HepG2 (cell line): Measurements from ENCODE around the gene MADD. TPM values are rescaled to one million over a fixed set of nuclear protein-coding genes. Genes with fewer than 3 reads are reported as not detected.
A peak's percentile ranks its signal among the peaks of the same experiment; 100 is the strongest.

Source experiments
- ASH2L ChIP-seq: fragments of 300-600, 200-600 bp; sonication (generic); IDR thresholded peaks from 2 replicates; pipeline ENCODE4 v1.7.0; 2017; ENCODE audit warnings: low read depth, mild to moderate bottlenecking, moderate library complexity, mixed read lengths, low read length; ENCODE audit not compliant: insufficient read length
- ATM ChIP-seq: fragments of 450-650 bp; IDR thresholded peaks from 2 replicates; pipeline ENCODE4 v1.7.1; 2017; ENCODE audit warnings: mild to moderate bottlenecking, borderline replicate concordance
- FOXM1 ChIP-seq: sonication (generic); formaldehyde crosslinking; IDR thresholded peaks from 2 replicates; pipeline ENCODE4 v1.5.0; 2020; ENCODE audit warnings: missing genetic modification reagents
- RCOR2 ChIP-seq: IDR thresholded peaks from 2 replicates; pipeline ENCODE4 v1.6.1; 2016; ENCODE audit warnings: missing biosample characterization, missing genetic modification reagents
- THYN1 ChIP-seq: sonication (generic); formaldehyde crosslinking; IDR thresholded peaks from 2 replicates; pipeline ENCODE4 v1.8.1; 2023; ENCODE audit warnings: low read depth, mild to moderate bottlenecking, moderate library complexity, missing genetic modification reagents, borderline replicate concordance
- ZIK1 ChIP-seq: sonication (generic); formaldehyde crosslinking; IDR thresholded peaks from 2 replicates; pipeline ENCODE4 v1.5.0; 2020; ENCODE audit warnings: mild to moderate bottlenecking, low read depth, missing genetic modification reagents, borderline replicate concordance
- ZNF552 ChIP-seq: sonication (generic); formaldehyde crosslinking; IDR thresholded peaks from 2 replicates; pipeline ENCODE4 v1.9.0; 2022; ENCODE audit warnings: missing genetic modification reagents, mild to moderate bottlenecking, borderline replicate concordance
- polyA plus RNA-seq, 8 experiments: library from polyadenylated mRNA; depleted of rRNA in 3 of 8; stranded (reverse) in 7 of 8; unstranded in 1 of 8; fragments of >200 nt; fragmentation: Illumina TruSeq in 4 of 8; extraction: Trizol in 4 of 8; gene quantifications; 2 replicates each; pipeline versions ENCODE4 v1.2.1 to v1.2.3, GENCODE V29; 2011 to 2016; ENCODE audit warnings: low read depth in 4 of 8, missing spikeins in 1 of 8, mixed read lengths in 1 of 8; ENCODE audit not compliant: insufficient read depth in 1 of 8
- total RNA-seq, 5 experiments: library from RNA; depleted of rRNA; stranded (reverse); fragments of >200 nt; fragmentation: Illumina TruSeq; extraction: Trizol; gene quantifications; 2 replicates each; pipeline ENCODE4 v1.2.3, GENCODE V29; 2016; ENCODE audit warnings: low read depth in 1 of 5
- TF ChIP-seq, protein P1 (sequence below): conservative IDR thresholded peaks from 2 replicates; pipeline ENCODE4 v1.6.1; 2018; ENCODE audit warnings: missing genetic modification reagents
- TF ChIP-seq, protein P2 (sequence below): sonication (generic); formaldehyde crosslinking; IDR thresholded peaks from 2 replicates; pipeline ENCODE4 v1.9.0; 2022; ENCODE audit warnings: missing genetic modification reagents, mild to moderate bottlenecking, borderline replicate concordance
- TF ChIP-seq, protein P3 (sequence below): sonication (generic); formaldehyde crosslinking; IDR thresholded peaks from 2 replicates; pipeline ENCODE4 v1.4.0; 2020; ENCODE audit warnings: mild to moderate bottlenecking, missing genetic modification reagents
- TF ChIP-seq, protein P4 (sequence below): sonication (generic); formaldehyde crosslinking; IDR thresholded peaks from 2 replicates; pipeline ENCODE4 v1.5.1; 2020; ENCODE audit warnings: mild to moderate bottlenecking, moderate library complexity, missing genetic modification reagents

MADD gene
- total and polyA plus RNA-seq, 2 of the 13 experiments (the other 11 are each of a cell fraction or from before 2014, with no cell fraction given): 18.0 to 29.2 TPM

DNA sequence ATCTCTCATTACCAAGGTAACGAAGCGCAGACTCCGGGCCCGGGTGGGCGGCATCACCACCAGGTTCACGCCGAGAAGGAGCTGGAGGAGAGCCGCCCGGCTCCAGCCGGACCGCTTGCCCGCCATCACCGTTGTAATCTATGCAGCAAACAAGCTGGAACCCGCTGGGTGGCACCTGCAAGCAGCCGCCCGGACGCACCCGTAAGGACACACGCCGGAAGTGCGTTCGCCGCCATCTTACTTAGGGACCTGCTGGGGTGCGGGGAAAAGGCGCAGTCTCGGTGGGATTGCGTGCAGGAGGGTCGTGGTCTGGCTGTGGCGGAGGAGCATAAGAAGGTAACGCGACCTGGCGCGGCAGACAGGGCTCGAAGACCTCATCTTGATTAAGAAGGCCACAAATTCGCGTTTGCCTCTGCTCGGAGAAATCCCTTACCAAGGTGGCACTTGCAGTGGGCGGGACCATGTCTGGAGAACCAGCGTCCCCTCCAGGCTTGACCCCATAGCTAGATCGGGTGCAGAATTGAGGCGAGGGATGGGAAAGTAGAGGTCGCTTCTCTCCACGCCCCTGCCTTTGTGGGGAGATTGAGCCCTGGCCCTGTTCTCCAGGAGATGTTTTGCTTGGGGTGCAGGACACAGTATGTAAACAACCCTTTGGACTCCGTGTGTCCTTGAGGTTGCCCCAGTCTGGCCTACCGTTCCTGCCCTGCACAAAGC, 21.1 kb upstream of the MADD start, which contains the start of gene ACP2 (continued):
- TF ChIP-seq ZNF552 (CRISPR knock-in tag) (peak; percentile 68; the same call in 1 of the 2 replicates), ASH2L (peak; percentile 91), ATM (no peak), THYN1 (CRISPR knock-in tag) (no peak), ZIK1 (CRISPR knock-in tag) (peak; percentile 28; the same call in 1 of the 2 replicates), FOXM1 (CRISPR knock-in tag) (0 out of 2 replicates have a peak, but pooled peaks have one; percentile 37), RCOR2 (CRISPR knock-in tag) (0 out of 2 replicates have a peak, but pooled peaks have one; percentile 37)
- TF ChIP-seq, protein P1, sequence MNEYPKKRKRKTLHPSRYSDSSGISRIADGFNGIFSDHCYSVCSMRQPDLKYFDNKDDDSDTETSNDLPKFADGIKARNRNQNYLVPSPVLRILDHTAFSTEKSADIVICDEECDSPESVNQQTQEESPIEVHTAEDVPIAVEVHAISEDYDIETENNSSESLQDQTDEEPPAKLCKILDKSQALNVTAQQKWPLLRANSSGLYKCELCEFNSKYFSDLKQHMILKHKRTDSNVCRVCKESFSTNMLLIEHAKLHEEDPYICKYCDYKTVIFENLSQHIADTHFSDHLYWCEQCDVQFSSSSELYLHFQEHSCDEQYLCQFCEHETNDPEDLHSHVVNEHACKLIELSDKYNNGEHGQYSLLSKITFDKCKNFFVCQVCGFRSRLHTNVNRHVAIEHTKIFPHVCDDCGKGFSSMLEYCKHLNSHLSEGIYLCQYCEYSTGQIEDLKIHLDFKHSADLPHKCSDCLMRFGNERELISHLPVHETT (CRISPR knock-in tag): peak; percentile 83
- TF ChIP-seq, protein P2, sequence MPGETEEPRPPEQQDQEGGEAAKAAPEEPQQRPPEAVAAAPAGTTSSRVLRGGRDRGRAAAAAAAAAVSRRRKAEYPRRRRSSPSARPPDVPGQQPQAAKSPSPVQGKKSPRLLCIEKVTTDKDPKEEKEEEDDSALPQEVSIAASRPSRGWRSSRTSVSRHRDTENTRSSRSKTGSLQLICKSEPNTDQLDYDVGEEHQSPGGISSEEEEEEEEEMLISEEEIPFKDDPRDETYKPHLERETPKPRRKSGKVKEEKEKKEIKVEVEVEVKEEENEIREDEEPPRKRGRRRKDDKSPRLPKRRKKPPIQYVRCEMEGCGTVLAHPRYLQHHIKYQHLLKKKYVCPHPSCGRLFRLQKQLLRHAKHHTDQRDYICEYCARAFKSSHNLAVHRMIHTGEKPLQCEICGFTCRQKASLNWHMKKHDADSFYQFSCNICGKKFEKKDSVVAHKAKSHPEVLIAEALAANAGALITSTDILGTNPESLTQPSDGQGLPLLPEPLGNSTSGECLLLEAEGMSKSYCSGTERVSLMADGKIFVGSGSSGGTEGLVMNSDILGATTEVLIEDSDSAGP (CRISPR knock-in tag): peak; percentile 98
- TF ChIP-seq, protein P3, sequence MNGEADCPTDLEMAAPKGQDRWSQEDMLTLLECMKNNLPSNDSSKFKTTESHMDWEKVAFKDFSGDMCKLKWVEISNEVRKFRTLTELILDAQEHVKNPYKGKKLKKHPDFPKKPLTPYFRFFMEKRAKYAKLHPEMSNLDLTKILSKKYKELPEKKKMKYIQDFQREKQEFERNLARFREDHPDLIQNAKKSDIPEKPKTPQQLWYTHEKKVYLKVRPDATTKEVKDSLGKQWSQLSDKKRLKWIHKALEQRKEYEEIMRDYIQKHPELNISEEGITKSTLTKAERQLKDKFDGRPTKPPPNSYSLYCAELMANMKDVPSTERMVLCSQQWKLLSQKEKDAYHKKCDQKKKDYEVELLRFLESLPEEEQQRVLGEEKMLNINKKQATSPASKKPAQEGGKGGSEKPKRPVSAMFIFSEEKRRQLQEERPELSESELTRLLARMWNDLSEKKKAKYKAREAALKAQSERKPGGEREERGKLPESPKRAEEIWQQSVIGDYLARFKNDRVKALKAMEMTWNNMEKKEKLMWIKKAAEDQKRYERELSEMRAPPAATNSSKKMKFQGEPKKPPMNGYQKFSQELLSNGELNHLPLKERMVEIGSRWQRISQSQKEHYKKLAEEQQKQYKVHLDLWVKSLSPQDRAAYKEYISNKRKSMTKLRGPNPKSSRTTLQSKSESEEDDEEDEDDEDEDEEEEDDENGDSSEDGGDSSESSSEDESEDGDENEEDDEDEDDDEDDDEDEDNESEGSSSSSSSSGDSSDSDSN: peak; percentile 95
- TF ChIP-seq, protein P4, sequence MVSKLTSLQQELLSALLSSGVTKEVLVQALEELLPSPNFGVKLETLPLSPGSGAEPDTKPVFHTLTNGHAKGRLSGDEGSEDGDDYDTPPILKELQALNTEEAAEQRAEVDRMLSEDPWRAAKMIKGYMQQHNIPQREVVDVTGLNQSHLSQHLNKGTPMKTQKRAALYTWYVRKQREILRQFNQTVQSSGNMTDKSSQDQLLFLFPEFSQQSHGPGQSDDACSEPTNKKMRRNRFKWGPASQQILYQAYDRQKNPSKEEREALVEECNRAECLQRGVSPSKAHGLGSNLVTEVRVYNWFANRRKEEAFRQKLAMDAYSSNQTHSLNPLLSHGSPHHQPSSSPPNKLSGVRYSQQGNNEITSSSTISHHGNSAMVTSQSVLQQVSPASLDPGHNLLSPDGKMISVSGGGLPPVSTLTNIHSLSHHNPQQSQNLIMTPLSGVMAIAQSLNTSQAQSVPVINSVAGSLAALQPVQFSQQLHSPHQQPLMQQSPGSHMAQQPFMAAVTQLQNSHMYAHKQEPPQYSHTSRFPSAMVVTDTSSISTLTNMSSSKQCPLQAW (CRISPR knock-in tag): peak; percentile 49; the same call in 1 of the 2 replicates
